Measurements from ENCODE around the gene STARD8. TPM values are rescaled to one million over a fixed set of nuclear protein-coding genes. Genes with fewer than 3 reads are reported as not detected.

The STARD8 gene
- total RNA-seq, 3 donors from 2014 or later = 1.2 to 5.5 (median 4.5) TPM

GRCh38 chrX:68672581-68673318, 25.3 kb downstream of the STARD8 start:
- ATAC-seq = no peak
- H3K9me3 ChIP-seq = no peaks in the 10 kb centered on the region
- H3K4me3 ChIP-seq = no peak overlapping the region
- no peaks in the 10 kb centered on the region for H3K36me3 ChIP-seq (ENCODE audit: low read depth)
- no peaks in the 10 kb centered on the region for H3K4me1 ChIP-seq (ENCODE audit: low read depth)
- intact Hi-C loops (cut with DNase I, micrococcal nuclease) = no loop called here
- TF ChIP-seq CTCF (IDR thresholded peaks at IDR 0.05) = no peak
- no peak for DNase-seq

DNA sequence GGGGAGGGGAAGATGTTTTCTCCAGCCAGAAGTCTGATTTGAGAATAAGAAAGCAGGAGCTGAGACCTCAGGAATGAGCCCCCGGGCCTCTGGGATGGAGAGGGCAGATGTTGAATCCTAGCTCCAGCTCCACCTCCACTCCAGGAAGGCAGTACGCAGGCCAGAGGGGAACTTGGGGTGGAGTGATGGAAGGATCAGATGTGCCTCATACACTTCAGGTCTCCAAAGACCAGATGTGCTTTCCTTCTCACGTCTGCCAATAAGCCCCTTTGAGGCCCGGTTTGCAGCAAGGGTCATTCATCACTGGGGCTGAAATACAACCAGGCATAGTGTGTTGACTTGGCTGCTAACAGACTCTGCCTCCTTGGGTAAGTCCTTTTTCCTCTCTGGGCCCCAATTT, 28.1 kb downstream of the STARD8 start:
- no peak for TF ChIP-seq CTCF (IDR thresholded peaks at IDR 0.05)
- ATAC-seq = no peak

GRCh38 chrX:68676335-68676734, 28.9 kb downstream of the STARD8 start:
- Histone ChIP-seq H3K9me3 (no peaks in the 10 kb centered on the region), H3K4me1 (ENCODE audit: low read depth) (no peaks in the 10 kb centered on the region), H3K36me3 (ENCODE audit: low read depth) (no peaks in the 10 kb centered on the region), H3K4me3 (no peak overlapping the region)
- ATAC-seq (no peak), DNase-seq (no peak)
- TF ChIP-seq CTCF (IDR thresholded peaks at IDR 0.05) = no peak
- intact Hi-C loops (cut with DNase I, micrococcal nuclease) = no loop called here

More for the DNA sequence above, 28.1 kb downstream of the STARD8 start:
- Histone ChIP-seq H3K4me1 (ENCODE audit: low read depth) (no peaks in the 10 kb centered on the region), H3K4me3 (no peak overlapping the region), H3K9me3 (no peaks in the 10 kb centered on the region), H3K36me3 (ENCODE audit: low read depth) (no peaks in the 10 kb centered on the region)
- no peak for DNase-seq
- intact Hi-C loops (cut with DNase I, micrococcal nuclease) = no loop called here

DNA sequence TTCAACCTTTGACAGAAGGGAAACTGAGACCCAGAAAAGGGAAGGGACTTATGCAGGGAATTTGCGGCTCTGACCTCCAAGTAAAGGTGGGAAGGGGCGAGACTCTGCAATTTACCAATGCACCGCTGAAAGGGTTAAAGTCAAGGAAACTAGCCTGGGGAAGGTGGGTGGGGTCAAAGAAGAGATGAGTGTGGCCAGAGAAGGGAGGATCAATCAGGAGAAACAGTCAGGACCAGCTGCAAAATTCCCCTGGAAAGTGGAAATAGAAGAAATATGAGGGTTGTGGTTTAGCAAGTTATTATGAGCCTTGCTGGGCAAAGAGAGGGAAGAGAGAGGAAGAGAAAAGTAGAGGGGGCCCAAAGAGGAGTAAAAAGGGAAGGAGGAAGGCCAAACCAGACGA, 30.5 kb downstream of the STARD8 start:
- no peak overlapping the region for H3K4me3 ChIP-seq
- intact Hi-C loops (cut with DNase I, micrococcal nuclease) = no loop called here
- ATAC-seq = no peak
- TF ChIP-seq CTCF (IDR thresholded peaks at IDR 0.05) = no peak
- no peaks in the 10 kb centered on the region for H3K36me3 ChIP-seq (ENCODE audit: low read depth)
- H3K4me1 ChIP-seq (ENCODE audit: low read depth) = no peaks in the 10 kb centered on the region
- no peaks in the 10 kb centered on the region for H3K9me3 ChIP-seq
- DNase-seq = no peak

GRCh38 chrX:68681443-68681941, 34.0 kb downstream of the STARD8 start:
- no peak overlapping the region for H3K4me3 ChIP-seq
- ATAC-seq = no peak
- H3K4me1 ChIP-seq (ENCODE audit: low read depth) = no peaks in the 10 kb centered on the region
- no peak for DNase-seq
- no peaks in the 10 kb centered on the region for H3K9me3 ChIP-seq
- TF ChIP-seq CTCF (IDR thresholded peaks at IDR 0.05) = no peak
- no peaks in the 10 kb centered on the region for H3K36me3 ChIP-seq (ENCODE audit: low read depth)
- intact Hi-C loops (cut with DNase I, micrococcal nuclease) = no loop called here
